NCI-H1930 (cell line): ENCODE results near the gene VSIG2.

ENCODE experiments used
- DNase-seq, 2 experiments: peaks; one replicate each; lab custom pipeline; 2025; lab: John Stamatoyannopoulos, UW

VSIG2 gene

DNA sequence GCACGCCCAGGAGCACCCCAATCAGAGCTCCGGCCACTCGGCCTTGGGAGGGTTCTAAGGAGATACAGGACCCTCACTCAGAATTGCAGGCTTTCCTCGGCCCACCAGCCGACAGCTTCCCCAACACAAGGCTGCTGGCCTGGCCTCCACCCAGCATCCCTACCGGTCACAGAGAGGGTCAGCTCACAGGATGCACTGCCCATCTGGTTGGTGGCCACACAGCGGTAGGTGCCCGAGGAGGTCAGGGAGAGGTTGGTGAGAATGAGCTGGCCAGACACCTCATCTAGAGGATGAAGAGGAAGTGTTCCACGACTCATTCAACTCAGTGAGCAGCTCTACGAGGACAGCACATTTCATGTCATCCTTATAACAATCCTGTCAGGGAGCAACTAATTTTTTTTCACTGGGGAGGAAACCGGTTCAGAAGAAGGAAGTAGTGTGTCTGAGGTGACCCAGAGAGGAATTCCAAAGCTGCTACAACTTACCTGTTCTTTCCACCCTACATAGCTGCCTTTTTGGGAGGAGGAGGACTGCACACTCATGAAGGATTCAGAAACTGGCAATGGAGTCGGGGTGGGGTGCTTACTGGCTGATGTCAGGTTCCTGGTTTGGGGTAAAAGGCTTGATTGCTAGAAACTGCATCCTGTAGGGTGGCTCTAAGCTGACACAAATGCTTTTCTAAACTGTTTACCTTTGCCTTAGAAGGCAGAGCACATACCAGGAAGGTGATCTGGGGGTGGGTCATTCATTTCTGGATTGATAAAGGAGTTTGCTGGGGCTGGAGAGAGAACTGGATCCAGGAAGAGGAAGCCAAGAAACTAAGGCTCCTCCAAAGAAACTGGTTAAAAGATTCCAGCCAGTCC lies 3.3 kb downstream of the VSIG2 start:
- DNase-seq: no peak

DNA sequence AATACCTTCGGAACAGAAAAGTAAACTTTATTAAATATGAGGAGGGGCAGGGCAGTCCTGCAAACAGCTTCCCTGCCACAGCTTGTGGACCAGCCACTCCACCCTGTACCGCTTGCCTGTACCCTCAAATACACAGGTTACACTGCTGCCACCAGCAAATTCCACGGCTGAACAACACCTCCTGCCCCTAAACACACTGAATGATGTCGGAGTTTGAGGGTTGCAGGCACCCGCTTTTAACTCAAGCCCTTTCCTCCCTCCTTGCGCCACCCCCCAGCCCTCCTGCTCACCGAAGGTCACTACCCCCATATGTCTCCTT lies 4.0 kb downstream of the VSIG2 start:
- no peak for DNase-seq

DNA sequence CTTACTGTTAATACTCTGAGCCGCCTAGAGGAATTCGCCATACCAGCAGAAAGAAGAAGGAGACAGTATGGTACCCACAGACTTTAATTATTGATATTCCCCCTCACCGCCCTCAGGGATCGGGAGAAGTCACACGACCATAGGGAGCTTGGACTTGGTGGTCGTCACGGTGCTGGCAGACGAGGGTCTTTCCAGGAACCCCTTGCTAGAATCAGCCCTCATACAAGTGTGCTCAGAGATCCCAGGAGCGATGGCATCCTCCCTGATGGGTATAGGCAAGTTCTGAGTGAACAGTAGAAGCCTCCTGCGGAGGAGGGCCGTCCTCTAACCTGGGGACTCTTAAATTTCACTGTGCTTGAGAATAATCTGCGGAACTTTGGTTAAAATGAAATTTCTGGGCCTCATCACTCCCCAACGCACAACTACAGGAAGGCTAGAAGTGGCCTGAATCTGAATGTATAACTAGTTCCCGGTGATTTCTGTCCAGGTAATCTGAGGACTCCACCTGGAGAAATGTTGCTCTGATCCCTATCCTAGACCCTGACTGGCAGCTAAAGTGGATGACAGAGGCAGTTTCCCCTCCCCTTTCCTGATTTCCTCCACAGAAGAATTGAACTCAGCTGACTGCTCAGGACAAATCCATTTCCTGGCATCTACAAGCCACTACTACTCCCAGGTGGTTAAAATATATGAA lies 4.5 kb downstream of the VSIG2 start:
- DNase-seq: no peak

DNA sequence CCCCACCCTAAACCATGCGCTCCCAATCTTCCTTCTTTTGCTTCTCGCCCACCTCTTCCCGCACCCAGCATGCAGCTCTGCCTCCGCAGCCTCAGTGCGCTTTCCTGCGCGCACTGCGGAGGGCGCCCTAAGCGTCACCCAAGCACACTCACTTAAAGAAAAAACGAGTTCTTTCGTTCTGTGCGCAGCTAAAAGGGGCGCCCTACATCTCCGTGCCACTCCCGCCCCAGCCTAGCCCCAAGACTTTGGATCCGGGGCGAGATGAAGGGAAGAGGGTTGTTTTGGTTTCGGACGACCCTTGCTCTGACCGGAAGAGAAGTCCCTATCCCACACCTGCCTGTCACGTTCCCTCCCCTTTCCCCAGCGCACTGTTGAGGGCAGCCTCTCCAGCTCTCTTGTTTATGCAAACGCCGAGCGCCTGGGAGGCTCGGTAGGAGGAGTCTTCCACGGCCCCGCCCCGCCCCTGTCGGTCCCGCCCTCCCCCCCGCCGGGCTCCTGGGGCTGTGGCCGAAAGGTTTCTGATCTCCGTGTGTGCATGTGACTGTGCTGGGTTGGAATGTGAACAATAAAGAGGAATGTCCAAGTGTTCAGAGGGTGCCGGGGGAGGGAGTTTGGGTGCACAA lies 5.3 kb downstream of the VSIG2 start:
- DNase-seq: peak; percentile 24 to 40

DNA sequence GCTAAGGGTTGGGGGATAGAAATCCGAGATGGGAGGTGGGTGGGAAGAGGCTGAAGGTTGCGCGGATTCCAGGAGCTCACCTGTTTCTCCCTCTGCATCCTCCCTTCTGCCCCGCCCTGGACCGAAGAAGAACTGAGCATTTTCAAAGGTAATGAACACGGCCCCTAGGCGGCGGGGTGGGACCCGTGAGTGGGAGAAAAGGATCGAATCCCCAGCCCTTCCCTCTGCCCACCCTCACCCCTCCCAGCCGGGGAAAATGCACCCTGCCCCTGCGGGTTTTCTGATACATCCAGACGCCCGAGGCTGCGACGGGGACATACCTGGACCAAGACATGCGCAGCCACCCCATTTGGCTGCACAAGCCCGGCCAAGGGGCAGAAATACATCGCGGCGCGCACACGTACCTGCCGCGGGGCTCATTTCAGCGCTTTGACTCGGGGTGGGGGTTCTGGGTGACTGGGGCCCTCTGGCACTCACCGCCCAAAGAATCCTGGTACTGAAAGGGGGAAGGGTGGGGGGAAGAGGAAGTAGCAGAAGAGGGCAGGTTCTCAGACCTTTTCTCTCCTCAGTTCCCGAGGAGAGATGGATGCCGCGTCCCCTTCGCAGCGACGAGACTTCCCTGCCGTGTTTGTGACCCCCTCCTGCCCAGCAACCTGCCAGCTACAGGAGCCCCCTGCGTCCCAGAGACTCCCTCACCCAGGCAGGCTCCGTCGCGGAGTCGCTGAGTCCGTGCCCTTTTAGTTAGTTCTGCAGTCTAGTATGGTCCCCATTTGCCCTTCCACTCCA lies 6.0 kb downstream of the VSIG2 start:
- no peak for DNase-seq

DNA sequence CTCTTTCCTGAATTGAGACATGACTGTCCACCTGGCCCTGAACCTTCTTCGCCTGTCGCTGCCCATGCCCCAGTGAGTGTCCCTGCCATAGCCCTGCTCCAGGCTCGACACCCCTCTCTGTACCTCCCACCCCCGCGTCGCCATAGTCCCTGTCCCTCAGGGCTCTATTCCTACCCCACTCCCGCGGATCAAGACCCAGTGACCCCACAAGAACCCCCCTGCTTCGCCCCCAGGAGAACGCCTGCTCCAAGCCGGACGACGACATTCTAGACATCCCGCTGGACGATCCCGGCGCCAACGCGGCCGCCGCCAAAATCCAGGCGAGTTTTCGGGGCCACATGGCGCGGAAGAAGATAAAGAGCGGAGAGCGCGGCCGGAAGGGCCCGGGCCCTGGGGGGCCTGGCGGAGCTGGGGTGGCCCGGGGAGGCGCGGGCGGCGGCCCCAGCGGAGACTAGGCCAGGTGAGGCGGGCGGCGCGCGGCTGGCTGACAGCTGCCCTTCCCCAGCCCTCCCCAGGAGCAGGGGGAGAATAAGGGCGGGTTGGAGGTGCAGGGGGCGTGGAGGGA lies 6.7 kb downstream of the VSIG2 start:
- no peak for DNase-seq

DNA sequence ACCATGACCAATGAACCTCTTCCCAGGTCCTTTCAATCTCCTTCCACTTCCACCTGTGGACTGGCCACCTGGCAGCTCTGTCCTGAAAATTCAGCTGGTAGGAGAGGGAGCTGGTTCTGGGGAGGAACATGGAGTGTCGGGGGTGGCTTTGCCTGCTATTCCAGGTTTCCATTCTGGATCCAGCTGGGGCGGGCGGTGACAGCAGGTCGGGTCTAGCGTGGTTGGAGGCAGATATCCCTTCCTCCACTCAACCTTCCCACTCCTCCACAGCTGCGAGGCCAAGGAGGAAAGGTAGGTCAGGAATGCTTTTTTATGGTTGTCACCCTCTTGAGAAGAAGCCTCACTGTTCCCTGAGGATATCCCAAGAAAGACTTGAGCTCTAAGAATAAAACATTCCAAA lies 9.0 kb downstream of the VSIG2 start:
- DNase-seq: no peak

DNA sequence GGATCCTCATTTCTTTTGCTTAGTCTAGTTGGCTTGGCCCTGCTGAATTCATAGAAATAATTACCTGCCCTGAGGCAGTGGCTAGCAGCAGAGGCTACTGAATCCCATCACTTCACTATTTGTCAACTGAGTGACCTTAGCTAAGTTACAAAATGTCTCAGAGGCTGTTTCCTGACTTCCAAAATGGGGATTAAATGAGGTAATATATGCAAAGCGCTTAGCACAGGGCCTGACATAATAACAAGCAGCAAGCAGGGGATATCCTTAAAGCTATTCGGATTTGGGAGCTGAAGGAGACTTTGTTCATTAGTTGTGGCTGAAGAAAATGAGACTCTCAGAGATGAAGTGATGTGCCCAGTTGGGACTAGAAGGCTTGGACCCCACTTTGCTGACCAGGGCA lies 9.5 kb downstream of the VSIG2 start:
- no peak for DNase-seq

DNA sequence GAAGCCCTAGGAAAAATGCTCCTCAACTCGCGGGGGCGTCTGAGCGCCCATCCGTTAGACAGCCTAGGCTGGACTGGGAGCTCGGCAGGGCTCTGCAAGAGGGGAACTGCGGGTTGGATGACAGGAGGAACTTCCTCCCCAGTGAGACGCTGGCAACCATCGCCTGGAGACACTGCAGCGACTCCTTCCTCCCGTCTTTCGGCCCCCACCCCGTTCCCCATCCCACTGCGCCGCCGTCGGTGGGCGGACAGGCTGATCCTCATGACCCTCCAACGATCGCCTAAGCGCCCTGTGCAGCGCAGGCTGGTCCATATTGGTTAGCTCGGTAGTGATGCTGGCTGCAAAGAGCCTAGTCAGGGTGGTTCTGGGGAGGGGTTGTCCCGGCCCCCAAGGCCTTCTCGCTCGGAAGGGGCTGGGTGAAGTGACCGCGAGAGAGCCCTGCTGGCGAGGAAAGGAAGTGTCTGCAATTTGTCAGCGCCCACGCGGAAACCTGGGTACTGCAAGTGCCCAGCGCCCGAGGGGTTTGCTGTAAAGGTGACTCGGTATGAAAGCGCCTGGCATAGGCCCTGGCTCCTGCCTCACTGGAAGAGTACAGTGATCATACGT lies 11.7 kb downstream of the VSIG2 start:
- no peak for DNase-seq

DNA sequence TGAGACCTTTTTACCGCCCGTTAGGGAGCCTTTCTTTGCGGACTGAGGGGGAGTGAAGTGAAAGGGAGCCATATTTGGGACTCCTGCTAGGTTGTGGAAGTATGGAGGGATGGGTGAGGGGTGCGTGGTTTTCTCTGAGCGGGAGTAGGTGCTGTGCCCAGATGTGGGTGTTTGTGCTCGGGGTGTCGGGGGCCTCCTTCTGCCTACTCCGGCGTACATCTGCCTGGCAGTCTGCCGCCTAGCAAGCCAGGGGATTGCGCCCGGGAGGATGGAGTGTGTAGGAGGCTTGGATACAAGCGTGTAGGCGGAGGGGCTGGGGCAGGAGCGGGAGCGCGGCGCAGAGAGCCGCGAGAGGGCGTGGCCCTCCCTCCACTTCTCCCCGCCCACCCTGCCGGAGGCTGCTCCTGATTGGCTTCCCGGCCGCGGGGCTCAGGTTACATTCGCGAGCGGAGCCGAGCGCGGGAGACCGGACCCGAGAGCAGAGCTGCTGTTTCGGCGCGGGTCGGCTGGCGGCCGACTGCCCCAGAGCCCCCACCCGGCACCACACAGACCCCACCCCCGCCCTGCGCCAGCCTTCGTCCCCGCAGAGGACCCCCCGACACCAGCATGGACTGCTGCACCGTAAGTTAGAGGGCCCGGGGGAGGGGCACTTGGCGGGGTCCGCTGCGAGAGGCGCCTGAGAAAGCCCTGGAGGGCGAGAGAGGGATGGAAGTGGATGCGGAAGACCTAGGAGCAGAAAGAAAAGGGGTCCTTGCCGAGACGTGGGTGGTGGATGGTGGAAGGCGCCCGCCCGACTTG lies 12.4 kb downstream of the VSIG2 start, which contains the start of gene NRGN:
NRGN (plus strand) TSS at position 464 of the 798 bp plus-strand sequence; CDS start at position 607, 143 bp downstream.
- peak; percentile 88 for DNase-seq

DNA sequence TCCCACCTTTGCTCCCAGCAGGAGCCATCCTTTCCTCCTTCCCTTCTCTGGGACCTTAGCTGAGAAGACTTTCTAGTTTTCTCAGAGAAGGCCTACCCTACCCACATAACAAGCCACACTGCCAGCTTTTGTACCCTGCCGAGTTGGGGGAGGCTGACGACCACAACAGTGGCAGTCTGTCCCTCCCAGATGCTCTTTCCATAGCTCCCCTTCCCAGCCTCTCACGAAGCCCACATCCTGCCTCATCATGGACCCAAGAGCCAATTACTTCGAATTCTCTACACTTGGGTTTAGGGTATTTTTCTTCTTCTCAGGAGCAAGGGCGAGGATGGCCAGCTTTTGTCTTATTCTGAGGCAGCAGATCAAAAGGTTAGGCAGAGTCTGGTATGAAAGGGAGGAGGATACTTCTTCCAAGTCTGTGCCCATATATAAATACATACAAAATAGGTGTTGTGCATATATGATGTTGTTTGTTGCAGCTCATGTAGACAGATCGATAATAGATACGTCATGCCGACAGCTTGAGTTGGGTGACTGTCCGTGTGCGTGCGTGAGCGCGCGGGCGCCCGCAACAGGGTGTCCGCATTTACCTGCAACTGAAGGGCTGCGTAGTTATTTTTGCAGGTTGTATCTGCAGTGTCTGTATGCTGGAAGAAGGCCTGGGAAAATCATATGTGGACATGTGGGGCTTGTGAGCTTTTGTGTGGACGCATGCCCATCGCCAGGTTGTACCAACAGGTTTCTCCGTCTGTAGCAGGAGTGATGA lies 13.2 kb downstream of the VSIG2 start:
- no peak for DNase-seq

DNA sequence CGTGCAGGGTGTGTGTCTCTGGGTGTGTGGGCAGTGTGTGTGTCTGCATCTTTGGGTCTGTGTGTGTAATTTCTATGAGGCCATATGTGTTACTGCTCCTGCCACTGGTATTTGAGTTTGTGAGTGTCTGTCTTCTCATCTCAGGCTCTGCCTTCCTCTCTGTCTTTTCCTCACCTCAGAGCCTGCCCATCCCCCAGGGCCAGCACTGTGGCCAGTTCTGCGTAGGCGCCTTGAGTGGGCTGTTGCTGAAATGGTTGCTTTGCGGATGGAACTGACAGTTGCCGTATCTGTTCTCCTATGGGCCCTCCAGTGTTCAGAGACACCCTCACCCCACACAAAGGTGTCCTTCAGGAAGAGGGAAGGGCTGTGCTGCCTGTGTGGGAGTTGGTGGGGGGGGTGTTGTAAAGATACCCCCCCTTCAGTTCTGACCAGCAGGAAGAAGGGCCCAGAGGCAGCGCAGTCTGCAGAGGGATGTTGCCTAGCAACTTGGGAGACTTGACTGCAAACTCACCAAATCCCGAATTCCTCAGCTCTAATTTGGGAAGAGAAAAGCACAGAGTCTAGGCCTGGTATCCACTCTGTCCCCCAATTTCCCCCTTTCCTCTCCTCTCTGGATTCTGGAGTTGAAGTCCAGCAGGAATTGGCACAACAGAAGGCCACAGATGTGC lies 14.3 kb downstream of the VSIG2 start:
- DNase-seq: no peak

DNA sequence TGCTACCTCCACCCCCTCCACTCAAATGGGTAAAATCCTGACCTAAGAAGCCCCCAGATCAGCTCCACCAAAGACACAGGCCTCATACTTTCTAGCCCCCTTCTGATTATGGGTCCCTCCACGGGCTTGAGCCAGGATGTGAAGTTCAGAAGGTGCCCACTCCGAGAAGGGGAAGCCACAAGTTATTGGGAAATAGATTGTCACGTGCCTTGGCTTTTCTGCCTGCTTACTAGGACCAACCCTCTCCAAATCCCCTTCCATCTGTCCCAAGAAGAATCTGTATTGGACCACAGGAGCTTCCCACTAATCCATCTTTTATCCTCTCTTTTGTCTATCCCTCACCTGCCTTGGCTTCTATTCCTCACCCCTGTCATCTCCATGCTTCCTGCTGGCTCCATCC lies 15.3 kb downstream of the VSIG2 start:
- no peak for DNase-seq

DNA sequence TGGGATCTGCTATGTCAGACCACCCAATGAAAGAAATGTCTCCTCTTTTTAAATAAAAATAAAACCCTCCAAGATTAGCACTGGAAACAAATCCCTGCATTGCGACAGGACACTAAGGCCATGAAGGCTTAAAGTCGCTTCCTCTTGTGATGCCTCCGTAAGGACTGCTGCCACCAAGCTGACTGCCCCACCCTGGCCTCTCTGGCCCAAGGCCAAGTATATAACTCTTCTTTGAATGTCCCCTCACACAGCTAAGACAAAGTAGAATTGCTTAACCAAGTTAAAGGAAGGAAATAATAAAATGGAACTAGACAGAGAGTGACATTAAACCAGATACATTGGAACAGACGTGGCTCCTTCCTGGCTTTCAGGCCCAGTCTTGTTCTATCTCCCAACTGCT lies 19.8 kb downstream of the VSIG2 start:
- DNase-seq: no peak

DNA sequence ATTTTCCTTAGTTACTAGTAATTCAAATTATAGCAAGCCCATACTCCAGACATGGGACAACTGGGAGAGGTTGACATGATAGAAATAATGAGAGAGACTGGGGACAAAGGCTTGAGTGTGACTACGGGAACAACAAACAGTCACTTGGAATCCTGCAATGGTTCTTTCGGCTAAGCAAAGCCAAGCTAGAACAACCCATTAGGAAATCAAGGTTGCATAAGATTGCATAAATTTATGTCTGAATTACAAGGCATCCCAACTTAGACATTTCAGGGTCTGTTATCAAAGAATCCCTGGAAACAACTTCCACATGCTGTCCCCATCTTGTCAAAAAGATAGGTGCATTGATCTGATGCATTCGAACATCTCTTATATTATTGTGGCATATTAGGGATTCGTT lies 22.5 kb downstream of the VSIG2 start:
- no peak for DNase-seq

DNA sequence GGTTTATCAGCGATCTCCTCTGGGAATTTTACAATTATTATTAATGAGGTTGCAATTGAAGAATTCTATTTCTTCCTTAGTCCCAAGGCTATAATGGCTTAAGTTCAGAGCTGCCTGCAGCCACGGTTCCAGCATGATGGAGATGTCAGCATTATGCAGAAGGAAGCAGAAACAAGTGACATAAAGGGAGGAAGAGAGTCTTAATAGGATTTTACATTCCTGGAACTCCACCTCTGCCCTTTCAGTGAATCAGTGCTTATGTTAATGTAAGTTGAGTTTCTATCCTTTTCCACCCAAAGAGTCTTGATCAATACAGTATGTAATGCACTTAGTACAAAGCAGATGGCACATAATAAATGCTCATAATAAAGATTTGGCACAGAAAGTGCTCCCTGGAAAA lies 23.9 kb downstream of the VSIG2 start:
- DNase-seq: no peak

DNA sequence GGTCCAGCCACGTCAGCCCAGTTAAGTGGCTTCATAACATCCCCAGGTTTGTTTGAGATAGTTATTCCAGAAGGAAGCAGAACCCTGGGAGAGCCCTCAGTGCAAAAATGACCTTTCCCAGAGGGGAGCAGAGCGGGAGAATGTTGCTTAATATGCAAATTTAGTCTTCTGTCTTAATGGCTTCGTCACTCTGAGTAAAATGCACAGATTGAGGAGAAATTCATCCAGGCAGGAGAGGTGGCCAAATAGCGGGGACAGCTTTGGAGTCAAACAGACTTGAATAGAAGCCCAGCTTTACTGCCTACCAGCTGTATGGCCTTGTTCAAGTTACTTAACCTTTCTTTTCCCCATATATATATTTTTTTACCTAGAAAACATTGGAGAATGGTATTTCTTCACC lies 24.6 kb downstream of the VSIG2 start:
- DNase-seq: no peak

DNA sequence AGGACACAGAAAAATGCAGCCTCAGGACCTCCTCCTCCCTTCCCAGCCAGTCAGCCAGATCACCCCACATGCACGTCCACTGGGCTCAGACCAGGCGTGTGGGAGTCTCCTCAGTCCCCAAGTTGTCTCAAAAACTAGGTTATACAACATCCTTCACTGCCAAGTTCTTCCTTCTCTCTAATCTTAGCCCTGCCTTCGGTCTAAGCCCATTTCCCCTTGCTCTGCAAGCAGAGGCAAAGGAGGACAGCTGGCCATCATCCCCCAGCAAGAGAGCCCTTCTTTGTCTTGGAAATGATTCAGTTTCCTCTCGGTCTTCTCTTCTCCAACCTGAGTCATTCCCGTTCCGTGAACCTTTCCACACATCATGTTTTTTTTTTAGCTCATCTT lies 26.3 kb downstream of the VSIG2 start:
- DNase-seq: no peak

DNA sequence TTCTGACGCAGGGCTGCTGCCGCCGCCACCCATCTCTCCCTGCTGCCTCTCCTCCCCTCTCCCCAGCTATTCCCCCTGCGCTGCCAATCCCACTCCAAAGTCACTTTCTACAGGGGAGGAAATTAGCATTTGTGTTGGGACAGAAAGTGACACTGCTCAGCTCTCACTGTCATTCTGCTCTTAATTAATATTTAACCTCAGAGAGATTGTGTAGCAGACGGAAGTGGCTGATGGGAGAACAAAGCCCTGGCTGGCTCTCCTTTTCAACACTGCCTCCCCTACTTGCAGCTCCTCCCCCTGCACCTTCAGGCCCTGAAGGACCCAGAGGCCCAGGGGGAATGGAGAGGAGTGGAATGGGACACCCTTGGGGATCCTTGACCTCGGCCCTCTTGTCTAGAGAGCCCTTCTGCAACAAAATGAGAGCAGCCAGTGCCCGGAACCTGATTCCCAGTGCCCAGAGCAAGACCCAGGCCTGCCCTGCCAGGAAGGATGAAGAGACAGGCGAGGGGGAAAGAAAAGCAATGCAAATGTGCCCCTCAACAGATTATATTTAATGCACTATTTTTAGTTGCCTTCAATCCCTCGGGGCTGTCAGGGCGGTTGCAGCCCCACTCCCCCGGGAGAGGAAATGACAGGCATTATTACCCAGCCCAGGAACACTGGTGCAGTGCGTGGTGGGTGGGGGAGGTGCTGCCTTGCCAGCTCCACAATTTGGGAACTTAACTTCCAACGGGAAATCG lies 26.9 kb downstream of the VSIG2 start:
- DNase-seq: no peak
